Measurements from ENCODE around the gene OTUD5. TPM values are rescaled to one million over a fixed set of nuclear protein-coding genes. Genes with fewer than 3 reads are reported as not detected.

OTUD5 gene, protein sequence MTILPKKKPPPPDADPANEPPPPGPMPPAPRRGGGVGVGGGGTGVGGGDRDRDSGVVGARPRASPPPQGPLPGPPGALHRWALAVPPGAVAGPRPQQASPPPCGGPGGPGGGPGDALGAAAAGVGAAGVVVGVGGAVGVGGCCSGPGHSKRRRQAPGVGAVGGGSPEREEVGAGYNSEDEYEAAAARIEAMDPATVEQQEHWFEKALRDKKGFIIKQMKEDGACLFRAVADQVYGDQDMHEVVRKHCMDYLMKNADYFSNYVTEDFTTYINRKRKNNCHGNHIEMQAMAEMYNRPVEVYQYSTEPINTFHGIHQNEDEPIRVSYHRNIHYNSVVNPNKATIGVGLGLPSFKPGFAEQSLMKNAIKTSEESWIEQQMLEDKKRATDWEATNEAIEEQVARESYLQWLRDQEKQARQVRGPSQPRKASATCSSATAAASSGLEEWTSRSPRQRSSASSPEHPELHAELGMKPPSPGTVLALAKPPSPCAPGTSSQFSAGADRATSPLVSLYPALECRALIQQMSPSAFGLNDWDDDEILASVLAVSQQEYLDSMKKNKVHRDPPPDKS
- 10 to 100 TPM; 39.9 to 53.9 (median 48.5) TPM for total RNA-seq

DNA sequence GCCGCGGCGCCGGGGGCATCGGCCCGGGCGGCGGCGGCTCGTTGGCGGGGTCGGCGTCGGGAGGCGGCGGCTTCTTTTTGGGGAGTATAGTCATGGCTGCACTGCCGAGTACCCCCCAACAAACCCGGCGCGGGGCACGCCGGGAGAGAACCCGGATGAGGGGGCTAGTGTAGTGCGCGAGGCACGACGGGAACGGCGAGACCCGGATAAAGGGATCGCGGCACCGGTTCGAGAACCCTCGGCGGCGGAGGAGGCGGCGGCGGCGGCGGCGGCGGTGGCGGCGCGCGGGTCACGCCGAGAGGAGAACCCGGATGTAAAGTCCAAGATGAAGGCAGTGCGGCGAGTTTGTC, at the start of gene OTUD5:
TSS of gene OTUD5 (minus strand) at position 131 of the 350 bp plus-strand sequence. CDS start at position 94, 37 bp downstream.
- DNase-seq (ENCODE audit: extremely low spot score) = no peak
- WGBS = 54% methylated on average over 38 of the region's 53 CpGs
- Histone ChIP-seq H3K4me1 (peaks cover 20 to 55% (median 48%) of the 10 kb centered on the region in 4 donors), H3K27ac (replicated peaks in 1 of 4) (peak within 1 kb of the TSS; percentile 86 to 92 (median 90)), H3K27me3 (no peaks in the 10 kb centered on the region), H3K9me3 (no peaks in the 10 kb centered on the region), H3K4me3 (peak within 1 kb of the TSS; percentile 63 to 79 (median 72)), H3K36me3 (peaks cover 0 to 20% (median 6%) of the 10 kb centered on the region in 4 donors)
- intact Hi-C loops (cut with DNase I) = loop anchor here (10.0 kb wide), 1 partner anchor 1303 kb away; the partner anchor contains the start of genes ELK1 and UXT
- TF ChIP-seq POLR2A (IDR thresholded peaks at IDR 0.05; ENCODE audit: low read depth) (peak; percentile 12), POLR2AphosphoS5 (IDR thresholded peaks at IDR 0.05) (no peak)
- TF ChIP-seq, protein P1, sequence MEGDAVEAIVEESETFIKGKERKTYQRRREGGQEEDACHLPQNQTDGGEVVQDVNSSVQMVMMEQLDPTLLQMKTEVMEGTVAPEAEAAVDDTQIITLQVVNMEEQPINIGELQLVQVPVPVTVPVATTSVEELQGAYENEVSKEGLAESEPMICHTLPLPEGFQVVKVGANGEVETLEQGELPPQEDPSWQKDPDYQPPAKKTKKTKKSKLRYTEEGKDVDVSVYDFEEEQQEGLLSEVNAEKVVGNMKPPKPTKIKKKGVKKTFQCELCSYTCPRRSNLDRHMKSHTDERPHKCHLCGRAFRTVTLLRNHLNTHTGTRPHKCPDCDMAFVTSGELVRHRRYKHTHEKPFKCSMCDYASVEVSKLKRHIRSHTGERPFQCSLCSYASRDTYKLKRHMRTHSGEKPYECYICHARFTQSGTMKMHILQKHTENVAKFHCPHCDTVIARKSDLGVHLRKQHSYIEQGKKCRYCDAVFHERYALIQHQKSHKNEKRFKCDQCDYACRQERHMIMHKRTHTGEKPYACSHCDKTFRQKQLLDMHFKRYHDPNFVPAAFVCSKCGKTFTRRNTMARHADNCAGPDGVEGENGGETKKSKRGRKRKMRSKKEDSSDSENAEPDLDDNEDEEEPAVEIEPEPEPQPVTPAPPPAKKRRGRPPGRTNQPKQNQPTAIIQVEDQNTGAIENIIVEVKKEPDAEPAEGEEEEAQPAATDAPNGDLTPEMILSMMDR (IDR thresholded peaks at IDR 0.05) = no peak

DNA sequence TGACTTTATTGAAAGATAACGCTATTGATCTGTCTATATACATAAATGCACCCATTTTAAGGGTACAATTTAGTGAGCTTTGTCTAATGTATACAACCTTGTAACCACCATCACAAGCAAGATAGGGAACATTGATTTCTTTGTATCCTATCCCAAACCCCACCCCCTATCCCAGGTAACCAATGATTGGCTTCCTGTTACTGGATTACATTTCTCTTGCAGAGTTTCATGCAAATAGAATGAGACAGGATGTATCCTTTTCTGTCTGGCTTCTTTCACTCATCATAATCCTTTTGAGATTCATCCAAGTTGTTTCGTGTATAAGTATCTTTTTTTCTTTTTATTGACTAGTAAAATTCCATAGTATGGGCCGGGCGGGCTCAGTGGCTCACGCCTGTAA, 46.3 kb upstream of the OTUD5 start:
- DNase-seq (ENCODE audit: extremely low spot score) = no peak
- TF ChIP-seq POLR2A (IDR thresholded peaks at IDR 0.05; ENCODE audit: low read depth) (no peak), EP300 (IDR thresholded peaks at IDR 0.05) (no peak), POLR2AphosphoS5 (IDR thresholded peaks at IDR 0.05) (no peak)
- TF ChIP-seq, protein P1 (IDR thresholded peaks at IDR 0.05) = no peak
- Histone ChIP-seq H3K36me3 (peaks cover 0 to 7% (median 3%) of the 10 kb centered on the region in 4 donors), H3K27ac (replicated peaks in 1 of 4) (no peak overlapping the region), H3K4me1 (peaks cover 7 to 17% (median 11%) of the 10 kb centered on the region in 4 donors), H3K9me3 (no peaks in the 10 kb centered on the region), H3K27me3 (no peaks in the 10 kb centered on the region), H3K4me3 (no peak overlapping the region)
- intact Hi-C loops (cut with DNase I) = no loop called here
- WGBS = 75% methylated on average over 5 of the region's 5 CpGs

DNA sequence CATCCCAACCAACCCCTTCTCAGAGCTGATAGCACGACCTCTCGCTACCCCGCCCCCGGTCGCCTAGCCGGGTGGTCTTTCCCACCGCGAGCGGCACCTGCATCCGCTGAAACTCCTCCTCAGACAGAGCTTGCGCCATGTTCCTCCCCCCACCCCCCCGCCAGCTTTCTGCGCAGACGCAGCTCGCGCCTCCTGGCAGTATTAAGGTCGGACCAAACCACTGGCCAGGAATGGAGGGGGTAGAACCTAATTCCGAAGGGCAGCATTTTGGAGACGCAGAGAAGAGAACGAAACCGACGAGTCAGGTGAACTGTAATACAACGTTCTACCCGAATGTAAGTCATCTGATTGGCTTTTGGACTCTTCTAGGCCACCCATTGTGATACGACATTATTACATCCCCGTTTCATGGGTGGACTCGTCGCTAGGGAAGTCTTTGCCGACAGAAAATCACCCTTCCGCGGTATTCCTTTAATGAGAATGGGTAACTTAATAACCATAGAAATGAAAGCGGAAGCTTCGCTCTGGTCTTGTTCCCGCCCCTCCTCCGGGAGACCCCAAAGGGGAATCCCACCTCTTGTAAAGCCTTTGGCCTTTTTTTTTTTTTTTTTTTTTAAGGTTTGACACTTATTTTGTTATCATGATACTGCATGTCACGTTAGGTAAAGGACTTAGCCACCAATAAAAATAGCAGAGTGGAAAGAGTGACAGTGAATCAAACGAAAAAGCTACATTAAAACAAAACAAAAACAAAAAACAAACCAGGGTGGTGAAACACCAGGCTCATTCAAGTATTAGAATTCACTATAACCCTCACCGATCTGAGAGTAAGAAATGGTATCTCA, 44.9 kb upstream of the OTUD5 start, which contains the start of gene GRIPAP1:
TSS of gene GRIPAP1 (minus strand) at position 174 of the 845 bp plus-strand sequence. CDS start at position 139, 35 bp downstream.
- DNase-seq (ENCODE audit: extremely low spot score) = peak; percentile 92
- H3K36me3 ChIP-seq = peaks cover 0 to 20% (median 14%) of the 10 kb centered on the region in 4 donors
- TF ChIP-seq POLR2AphosphoS5 (IDR thresholded peaks at IDR 0.05) (peak; percentile 60 to 85), EP300 (IDR thresholded peaks at IDR 0.05) (no peak)
- WGBS = 32% methylated on average over 38 of the region's 38 CpGs
- peak within 1 kb of the TSS; percentile 74 to 82 (median 80) for H3K27ac ChIP-seq (replicated peaks in 1 of 4)
- H3K4me1 ChIP-seq = peaks cover 7 to 17% (median 11%) of the 10 kb centered on the region in 4 donors
- H3K4me3 ChIP-seq = peak within 1 kb of the TSS; percentile 62 to 73 (median 66)
- intact Hi-C loops (cut with DNase I) = no loop called here
- no peaks in the 10 kb centered on the region for H3K9me3 ChIP-seq
- H3K27me3 ChIP-seq = no peaks in the 10 kb centered on the region

DNA sequence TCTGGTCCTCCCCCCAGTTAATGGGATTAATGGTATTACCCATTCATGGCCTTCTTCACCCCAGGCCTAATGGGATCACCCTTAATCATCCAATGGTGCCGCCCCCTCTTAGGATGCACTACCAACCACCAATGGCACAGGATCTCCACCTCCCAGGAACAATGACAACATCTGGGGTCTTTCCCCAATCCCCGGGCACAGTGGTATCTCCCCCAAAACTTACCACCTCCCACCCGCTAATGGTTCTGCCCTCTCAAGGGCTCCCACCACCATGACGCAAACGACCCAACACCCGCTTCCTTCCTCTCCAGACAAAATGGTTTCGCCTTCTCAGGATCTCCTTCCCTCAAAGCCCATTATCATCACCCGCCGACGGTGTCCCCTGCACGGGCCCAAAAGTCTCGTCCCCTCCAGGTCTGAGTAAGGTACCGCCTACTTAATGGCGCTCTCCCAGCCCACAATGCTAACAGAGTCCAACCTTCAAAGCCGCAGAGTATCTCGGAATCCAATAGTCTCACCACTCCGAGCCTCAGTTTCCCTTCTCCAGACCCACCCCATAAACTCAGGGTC, 44.2 kb upstream of the OTUD5 start:
- TF ChIP-seq, protein P1 (IDR thresholded peaks at IDR 0.05) = no peak
- TF ChIP-seq POLR2A (IDR thresholded peaks at IDR 0.05; ENCODE audit: low read depth) (no peak), EP300 (IDR thresholded peaks at IDR 0.05) (no peak), POLR2AphosphoS5 (IDR thresholded peaks at IDR 0.05) (no peak)
- Histone ChIP-seq H3K27ac (replicated peaks in 1 of 4) (peak overlapping the region; percentile 74 to 82 (median 80)), H3K9me3 (no peaks in the 10 kb centered on the region), H3K36me3 (peaks cover 0 to 27% (median 21%) of the 10 kb centered on the region in 4 donors), H3K4me1 (peaks cover 7 to 17% (median 11%) of the 10 kb centered on the region in 4 donors), H3K27me3 (no peaks in the 10 kb centered on the region), H3K4me3 (peak overlapping the region; percentile 62 to 73 (median 66))
- DNase-seq (ENCODE audit: extremely low spot score) = no peak
- intact Hi-C loops (cut with DNase I) = no loop called here
- 39% methylated on average over 17 of the region's 17 CpGs for WGBS

Data from esophagus muscularis mucosa (tissue), 4 donors.